Measurements from ENCODE around the gene EVC. TPM values are rescaled to one million over a fixed set of nuclear protein-coding genes. Genes with fewer than 3 reads are reported as not detected.

Gene EVC
- total and polyA plus RNA-seq, 2 donors (not counting 1 experiment from before 2014, with no cell fraction given) = 4.9 to 39.0 TPM

DNA sequence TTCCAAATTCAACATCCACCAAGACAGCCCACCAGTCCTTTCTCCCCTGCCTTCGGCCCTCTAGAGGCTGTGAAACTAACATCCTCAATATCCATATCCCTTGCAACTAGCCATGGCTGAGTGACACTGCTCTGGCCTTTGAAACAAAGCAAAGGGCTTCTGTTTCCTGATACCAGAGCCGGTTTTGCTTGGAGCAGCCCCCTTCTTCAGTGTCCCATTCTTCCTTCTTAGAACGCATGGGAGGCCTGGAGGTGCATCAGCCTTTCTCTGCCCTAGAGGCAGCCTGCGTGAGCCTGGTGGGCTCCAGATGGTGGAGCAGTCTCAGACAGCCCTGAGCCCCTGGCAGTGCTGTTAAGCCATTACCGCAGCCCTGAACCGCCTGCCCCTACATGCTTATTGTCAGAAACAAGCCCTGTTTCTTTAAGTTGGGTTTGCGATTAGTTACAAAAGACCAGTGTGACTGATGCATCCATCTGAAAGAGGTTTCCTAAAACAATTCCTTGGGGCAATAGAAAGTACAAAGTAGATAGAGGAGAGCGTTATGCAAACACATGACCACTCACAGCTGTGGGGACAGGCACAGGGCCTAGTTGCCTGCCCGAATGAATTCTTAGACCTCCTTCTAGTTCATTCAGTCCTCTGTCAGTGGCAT is 74.1 kb downstream of the EVC start:
- Histone ChIP-seq H3K9ac (ENCODE audit: insufficient read depth, low read length) (no peak overlapping the region), H3K27ac (ENCODE audit: insufficient read depth, low read length) (no peak overlapping the region), H3K79me2 (ENCODE audit: control insufficient read depth, insufficient read depth, low read length) (no peaks in the 10 kb centered on the region), H3K27me3 (ENCODE audit: control insufficient read depth, insufficient read depth, low read length) (no peaks in the 10 kb centered on the region), H2AFZ (ENCODE audit: low read length) (no peak overlapping the region), H3K4me3 (replicated peaks in 1 of 4; ENCODE audit: control extremely low read depth in 1 of 4, insufficient read depth in 1 of 4, low read depth in 3 of 4, low read length in 4 of 4) (no peak overlapping the region), H3K4me1 (ENCODE audit: control insufficient read depth, extremely low read depth, insufficient read depth, low read length) (peaks cover 4% of the 10 kb centered on the region), H4K20me1 (ENCODE audit: control insufficient read depth, extremely low read depth, insufficient read depth, low read length) (no peaks in the 10 kb centered on the region), H3K4me2 (ENCODE audit: extremely low read depth, insufficient read depth, low read length) (no peak overlapping the region), H3K9me3 (ENCODE audit: control insufficient read depth, insufficient read depth, low read depth, low read length) (no peaks in the 10 kb centered on the region), H3K36me3 (ENCODE audit: control insufficient read depth, insufficient read depth, low read length) (peaks cover 8% of the 10 kb centered on the region)
- DNase-seq (ENCODE audit: low read depth in 2 of 2) = no peak
- TF ChIP-seq, protein P1, sequence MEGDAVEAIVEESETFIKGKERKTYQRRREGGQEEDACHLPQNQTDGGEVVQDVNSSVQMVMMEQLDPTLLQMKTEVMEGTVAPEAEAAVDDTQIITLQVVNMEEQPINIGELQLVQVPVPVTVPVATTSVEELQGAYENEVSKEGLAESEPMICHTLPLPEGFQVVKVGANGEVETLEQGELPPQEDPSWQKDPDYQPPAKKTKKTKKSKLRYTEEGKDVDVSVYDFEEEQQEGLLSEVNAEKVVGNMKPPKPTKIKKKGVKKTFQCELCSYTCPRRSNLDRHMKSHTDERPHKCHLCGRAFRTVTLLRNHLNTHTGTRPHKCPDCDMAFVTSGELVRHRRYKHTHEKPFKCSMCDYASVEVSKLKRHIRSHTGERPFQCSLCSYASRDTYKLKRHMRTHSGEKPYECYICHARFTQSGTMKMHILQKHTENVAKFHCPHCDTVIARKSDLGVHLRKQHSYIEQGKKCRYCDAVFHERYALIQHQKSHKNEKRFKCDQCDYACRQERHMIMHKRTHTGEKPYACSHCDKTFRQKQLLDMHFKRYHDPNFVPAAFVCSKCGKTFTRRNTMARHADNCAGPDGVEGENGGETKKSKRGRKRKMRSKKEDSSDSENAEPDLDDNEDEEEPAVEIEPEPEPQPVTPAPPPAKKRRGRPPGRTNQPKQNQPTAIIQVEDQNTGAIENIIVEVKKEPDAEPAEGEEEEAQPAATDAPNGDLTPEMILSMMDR (conservative IDR thresholded peaks at IDR 0.05 in 1 of 2, IDR thresholded peaks at IDR 0.05 in 1 of 2; ENCODE audit: low read depth in 1 of 2, low read length in 2 of 2) = no peak
- no peak for TF ChIP-seq EZH2 (IDR thresholded peaks at IDR 0.05; ENCODE audit: low read length, missing control alignments)

DNA sequence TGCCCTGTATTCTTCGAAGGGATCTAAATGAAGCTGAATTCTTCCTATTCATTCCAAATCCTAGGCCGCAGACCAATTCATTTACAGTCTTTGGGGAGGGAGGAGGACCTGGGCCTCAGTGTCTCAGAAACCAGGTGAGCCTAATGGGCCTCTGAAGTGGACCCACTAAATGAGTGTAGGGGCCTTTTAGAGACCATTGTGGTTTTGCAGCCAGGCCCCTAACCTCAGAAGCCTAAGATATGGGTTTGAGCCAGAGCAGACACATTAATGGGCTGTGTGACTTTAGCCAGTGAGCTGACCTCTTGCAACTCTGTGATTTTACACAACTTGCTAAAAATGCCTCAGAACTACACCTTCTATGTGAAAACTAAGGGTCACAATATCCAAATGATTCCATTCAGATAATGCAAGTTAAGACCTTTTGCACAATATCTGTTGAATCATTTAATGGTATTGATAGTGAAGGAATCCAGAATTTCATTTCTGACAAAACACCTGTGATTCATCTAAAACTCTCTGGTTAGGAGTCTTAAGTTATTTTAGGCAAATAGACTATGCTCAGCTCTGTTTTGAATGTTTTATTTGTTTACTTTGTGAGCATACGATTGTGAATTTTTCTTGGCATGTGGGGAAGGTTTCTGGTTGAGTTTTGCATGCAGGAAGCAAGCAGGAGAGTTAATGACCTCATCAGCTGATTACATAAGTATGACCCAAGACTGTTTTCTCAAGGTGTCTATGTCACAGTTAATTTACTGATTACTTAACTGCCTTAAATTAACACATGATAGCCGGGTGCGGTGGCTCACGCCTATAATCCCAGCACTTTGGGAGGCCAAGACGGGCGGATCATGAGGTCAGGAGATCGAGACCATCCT is 75.0 kb downstream of the EVC start:
- no peak overlapping the region for H2AFZ ChIP-seq (ENCODE audit: low read length)
- H3K9me3 ChIP-seq (ENCODE audit: control insufficient read depth, insufficient read depth, low read depth, low read length) = no peaks in the 10 kb centered on the region
- peaks cover 8% of the 10 kb centered on the region for H3K36me3 ChIP-seq (ENCODE audit: control insufficient read depth, insufficient read depth, low read length)
- H3K79me2 ChIP-seq (ENCODE audit: control insufficient read depth, insufficient read depth, low read length) = no peaks in the 10 kb centered on the region
- H3K27me3 ChIP-seq (ENCODE audit: control insufficient read depth, insufficient read depth, low read length) = no peaks in the 10 kb centered on the region
- no peak overlapping the region for H3K4me3 ChIP-seq (replicated peaks in 1 of 4; ENCODE audit: control extremely low read depth in 1 of 4, insufficient read depth in 1 of 4, low read depth in 3 of 4, low read length in 4 of 4)
- peak; percentile 62 to 81 for DNase-seq (ENCODE audit: low read depth in 2 of 2)
- H3K4me1 ChIP-seq (ENCODE audit: control insufficient read depth, extremely low read depth, insufficient read depth, low read length) = peaks cover 4% of the 10 kb centered on the region
- H4K20me1 ChIP-seq (ENCODE audit: control insufficient read depth, extremely low read depth, insufficient read depth, low read length) = no peaks in the 10 kb centered on the region
- TF ChIP-seq EZH2 (IDR thresholded peaks at IDR 0.05; ENCODE audit: low read length, missing control alignments) = no peak
- TF ChIP-seq, protein P1 (conservative IDR thresholded peaks at IDR 0.05 in 1 of 2, IDR thresholded peaks at IDR 0.05 in 1 of 2; ENCODE audit: low read depth in 1 of 2, low read length in 2 of 2) = no peak
- no peak overlapping the region for H3K27ac ChIP-seq (ENCODE audit: insufficient read depth, low read length)
- no peak overlapping the region for H3K9ac ChIP-seq (ENCODE audit: insufficient read depth, low read length)
- no peak overlapping the region for H3K4me2 ChIP-seq (ENCODE audit: extremely low read depth, insufficient read depth, low read length)

DNA sequence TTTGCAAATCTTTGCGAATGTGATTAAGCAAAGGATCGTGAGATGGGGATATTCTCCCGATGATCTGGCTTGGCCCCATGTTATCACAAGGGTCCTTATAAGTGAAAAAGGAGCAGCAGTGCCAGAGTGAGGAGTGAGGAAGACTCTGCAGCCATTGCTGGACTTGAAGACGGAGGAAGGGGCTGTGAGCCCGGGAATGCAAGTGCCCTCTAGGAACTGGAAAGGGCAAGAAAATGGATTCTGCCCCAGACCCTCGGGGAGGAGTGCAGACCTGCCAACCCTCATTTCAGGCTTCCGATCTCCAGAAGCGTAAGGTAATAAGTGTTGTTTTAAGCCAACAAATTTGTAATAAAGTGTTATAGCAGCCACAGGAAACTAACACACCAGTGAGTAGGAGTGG is 76.3 kb downstream of the EVC start:
- no peaks in the 10 kb centered on the region for H4K20me1 ChIP-seq (ENCODE audit: control insufficient read depth, extremely low read depth, insufficient read depth, low read length)
- H3K27me3 ChIP-seq (ENCODE audit: control insufficient read depth, insufficient read depth, low read length) = no peaks in the 10 kb centered on the region
- no peak for DNase-seq (ENCODE audit: low read depth in 2 of 2)
- no peak overlapping the region for H2AFZ ChIP-seq (ENCODE audit: low read length)
- no peak for TF ChIP-seq EZH2 (IDR thresholded peaks at IDR 0.05; ENCODE audit: low read length, missing control alignments)
- TF ChIP-seq, protein P1 (conservative IDR thresholded peaks at IDR 0.05 in 1 of 2, IDR thresholded peaks at IDR 0.05 in 1 of 2; ENCODE audit: low read depth in 1 of 2, low read length in 2 of 2) = no peak
- peaks cover 8% of the 10 kb centered on the region for H3K36me3 ChIP-seq (ENCODE audit: control insufficient read depth, insufficient read depth, low read length)
- H3K4me2 ChIP-seq (ENCODE audit: extremely low read depth, insufficient read depth, low read length) = no peak overlapping the region
- H3K79me2 ChIP-seq (ENCODE audit: control insufficient read depth, insufficient read depth, low read length) = no peaks in the 10 kb centered on the region
- H3K27ac ChIP-seq (ENCODE audit: insufficient read depth, low read length) = no peak overlapping the region
- H3K9me3 ChIP-seq (ENCODE audit: control insufficient read depth, insufficient read depth, low read depth, low read length) = no peaks in the 10 kb centered on the region
- no peak overlapping the region for H3K4me3 ChIP-seq (replicated peaks in 1 of 4; ENCODE audit: control extremely low read depth in 1 of 4, insufficient read depth in 1 of 4, low read depth in 3 of 4, low read length in 4 of 4)
- H3K9ac ChIP-seq (ENCODE audit: insufficient read depth, low read length) = no peak overlapping the region
- H3K4me1 ChIP-seq (ENCODE audit: control insufficient read depth, extremely low read depth, insufficient read depth, low read length) = peaks cover 4% of the 10 kb centered on the region

All from fibroblast of lung (primary cell).